ENCODE data around the gene OR4C46.
"Not testable (repeated sequence)": the region's sequence is repeated elsewhere in the genome, so short reads cannot be mapped to it uniquely, and the experiment has no call there.

GRCh38 chr11:54645606-54646005 is 41.8 kb upstream of the OR4C46 start:
- TF ChIP-seq CTCF (IDR thresholded peaks at IDR 0.05; ENCODE audit: insufficient read depth, low read length, poor library complexity, severe bottlenecking); EZH2phosphoT487 (conservative IDR thresholded peaks at IDR 0.05; ENCODE audit: low read length): not testable (repeated sequence)

All from SU-DHL-6 (cell line).